Activated CD4-positive, CD25-positive, alpha-beta regulatory T cell treated with anti-CD3 and anti-CD28 coated beads, Interleukin-2, amount 50 U/mL, for 72 hours (primary cell): ENCODE data around the gene SCAF11.
"Not testable (repeated sequence)": the region's sequence is repeated elsewhere in the genome, so short reads cannot be mapped to it uniquely, and the experiment has no call there.

ENCODE experiments used
- DNase-seq: peaks from one replicate; pipeline ENCODE4 v3.0.0; 2021

SCAF11 gene, protein sequence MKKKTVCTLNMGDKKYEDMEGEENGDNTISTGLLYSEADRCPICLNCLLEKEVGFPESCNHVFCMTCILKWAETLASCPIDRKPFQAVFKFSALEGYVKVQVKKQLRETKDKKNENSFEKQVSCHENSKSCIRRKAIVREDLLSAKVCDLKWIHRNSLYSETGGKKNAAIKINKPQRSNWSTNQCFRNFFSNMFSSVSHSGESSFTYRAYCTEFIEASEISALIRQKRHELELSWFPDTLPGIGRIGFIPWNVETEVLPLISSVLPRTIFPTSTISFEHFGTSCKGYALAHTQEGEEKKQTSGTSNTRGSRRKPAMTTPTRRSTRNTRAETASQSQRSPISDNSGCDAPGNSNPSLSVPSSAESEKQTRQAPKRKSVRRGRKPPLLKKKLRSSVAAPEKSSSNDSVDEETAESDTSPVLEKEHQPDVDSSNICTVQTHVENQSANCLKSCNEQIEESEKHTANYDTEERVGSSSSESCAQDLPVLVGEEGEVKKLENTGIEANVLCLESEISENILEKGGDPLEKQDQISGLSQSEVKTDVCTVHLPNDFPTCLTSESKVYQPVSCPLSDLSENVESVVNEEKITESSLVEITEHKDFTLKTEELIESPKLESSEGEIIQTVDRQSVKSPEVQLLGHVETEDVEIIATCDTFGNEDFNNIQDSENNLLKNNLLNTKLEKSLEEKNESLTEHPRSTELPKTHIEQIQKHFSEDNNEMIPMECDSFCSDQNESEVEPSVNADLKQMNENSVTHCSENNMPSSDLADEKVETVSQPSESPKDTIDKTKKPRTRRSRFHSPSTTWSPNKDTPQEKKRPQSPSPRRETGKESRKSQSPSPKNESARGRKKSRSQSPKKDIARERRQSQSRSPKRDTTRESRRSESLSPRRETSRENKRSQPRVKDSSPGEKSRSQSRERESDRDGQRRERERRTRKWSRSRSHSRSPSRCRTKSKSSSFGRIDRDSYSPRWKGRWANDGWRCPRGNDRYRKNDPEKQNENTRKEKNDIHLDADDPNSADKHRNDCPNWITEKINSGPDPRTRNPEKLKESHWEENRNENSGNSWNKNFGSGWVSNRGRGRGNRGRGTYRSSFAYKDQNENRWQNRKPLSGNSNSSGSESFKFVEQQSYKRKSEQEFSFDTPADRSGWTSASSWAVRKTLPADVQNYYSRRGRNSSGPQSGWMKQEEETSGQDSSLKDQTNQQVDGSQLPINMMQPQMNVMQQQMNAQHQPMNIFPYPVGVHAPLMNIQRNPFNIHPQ (N-terminal part only)

DNA sequence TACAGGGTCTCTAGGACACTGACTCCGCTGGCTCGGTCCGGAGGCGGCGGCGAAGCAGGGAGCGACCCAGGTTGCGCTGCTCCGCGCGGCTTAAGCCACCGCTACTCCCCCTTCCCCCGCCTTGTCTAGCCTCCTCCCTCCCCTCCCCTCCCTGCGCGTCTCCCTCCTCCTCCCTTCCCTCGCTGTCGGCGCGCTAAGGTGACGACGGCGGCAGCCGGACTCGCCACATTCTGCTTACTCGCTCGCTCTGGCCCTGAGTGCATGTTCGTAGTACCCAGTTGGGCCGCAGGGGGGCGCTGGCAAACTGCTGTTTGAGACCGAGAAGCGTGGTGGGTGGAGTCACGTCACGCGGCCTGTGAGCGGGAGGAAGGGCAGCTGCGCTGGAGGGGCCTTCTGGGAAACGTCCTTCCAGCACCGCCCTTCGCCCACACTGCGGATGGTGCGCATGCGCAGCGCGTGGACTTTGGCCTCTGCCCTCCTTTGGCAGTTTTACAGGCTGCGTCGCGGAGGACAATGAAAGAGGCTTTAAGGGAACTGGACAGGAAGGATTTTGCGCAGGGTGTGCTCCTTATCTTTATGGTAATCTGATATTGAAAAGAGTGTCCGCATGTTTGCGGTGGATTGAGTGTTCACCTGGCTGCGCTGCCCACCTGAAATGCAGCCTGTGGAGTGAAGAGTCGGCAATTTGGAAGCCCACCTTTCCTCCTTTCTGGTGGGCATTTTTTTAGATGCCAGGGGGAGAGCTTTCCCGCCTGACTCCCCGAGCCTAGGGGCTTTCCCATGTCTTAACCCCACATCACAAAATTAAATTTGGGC, at the start of gene SCAF11:
SCAF11 (minus strand) TSS at position 107 of the 816 bp plus-strand sequence. CDS start 26,407 bp downstream, outside the sequence.
- peak; percentile 100 for DNase-seq

DNA sequence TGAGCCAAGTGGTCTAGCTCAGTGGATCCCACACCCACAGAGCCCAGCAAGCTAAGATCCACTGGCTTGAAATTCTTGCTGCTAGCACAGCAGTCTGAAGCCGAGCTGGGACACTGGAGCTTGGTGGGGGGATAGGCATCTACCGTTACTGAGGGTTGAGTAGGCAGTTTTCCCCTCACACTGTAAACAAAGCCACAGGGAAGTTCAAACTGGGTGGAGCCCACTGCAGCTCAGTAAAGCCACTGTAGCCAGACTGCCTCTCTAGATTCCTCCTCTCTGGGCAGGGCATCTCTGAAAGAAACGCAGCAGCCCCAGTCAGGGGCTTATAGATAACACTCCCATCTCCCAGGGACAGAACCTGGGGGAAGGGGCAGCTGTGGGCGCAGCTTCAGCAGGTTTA, 46.7 kb upstream of the SCAF11 start:
- not testable (repeated sequence) for DNase-seq

DNA sequence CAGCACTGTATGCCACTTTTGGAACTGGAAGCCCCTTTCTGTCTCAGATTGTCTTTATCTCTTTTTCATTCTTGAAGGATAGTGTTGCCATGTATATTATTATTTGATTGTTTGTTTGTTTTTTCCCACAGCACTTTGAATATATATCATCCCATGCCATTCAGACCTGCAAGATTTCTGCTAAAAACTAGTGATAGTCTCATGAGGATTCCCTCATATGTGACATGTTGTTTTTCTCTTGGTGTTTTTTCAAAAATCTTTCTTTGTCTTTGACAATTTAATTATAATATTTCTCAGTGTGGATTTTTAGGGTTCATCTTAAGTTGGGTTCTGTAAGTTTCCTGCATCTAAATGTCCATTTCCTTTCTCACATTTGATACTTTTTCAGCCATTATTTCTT, 36.8 kb upstream of the SCAF11 start:
- no peak for DNase-seq

- no peak for DNase-seq
Observed at GRCh38 chr12:46024099-46024498, 33.7 kb upstream of the SCAF11 start.

DNA sequence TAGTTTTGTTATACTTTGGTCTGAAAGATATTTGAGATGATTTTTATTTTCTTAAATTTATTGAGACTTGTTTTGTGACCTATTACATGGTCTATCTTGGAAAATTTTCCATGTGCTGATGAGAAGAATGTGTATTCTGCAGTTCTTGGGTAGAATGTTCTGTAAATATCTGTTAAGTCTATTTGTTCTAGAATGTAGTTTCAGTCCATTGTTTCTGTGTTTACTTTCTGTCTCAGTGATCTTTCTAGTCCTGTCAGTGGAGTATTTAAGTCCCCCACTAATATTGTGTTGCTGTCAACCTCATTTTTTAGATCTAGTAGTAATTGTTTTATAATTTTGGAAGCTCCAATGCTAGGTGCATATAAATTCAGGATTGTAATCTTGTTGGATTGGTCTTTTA, 30.4 kb upstream of the SCAF11 start:
- DNase-seq: no peak

DNA sequence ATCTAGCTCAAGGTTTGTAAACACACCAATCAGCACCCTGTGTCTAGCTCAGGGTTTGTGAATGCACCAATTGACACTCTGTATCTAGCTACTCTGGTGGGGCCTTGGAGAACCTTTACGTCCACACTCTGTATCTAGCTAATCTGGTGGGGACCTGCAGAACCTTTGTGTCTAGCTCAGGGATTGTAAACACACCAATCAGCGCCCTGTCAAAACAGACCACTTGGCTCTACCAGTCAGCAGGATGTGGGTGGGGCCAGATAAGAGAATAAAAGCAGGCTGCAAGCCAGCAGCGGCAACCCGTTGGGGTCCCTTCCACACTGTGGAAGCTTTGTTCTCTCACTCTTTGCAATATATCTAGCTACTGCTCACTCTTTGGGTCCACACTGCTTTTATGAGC, 28.3 kb upstream of the SCAF11 start:
- DNase-seq: not testable (repeated sequence)

- DNase-seq: not testable (repeated sequence)
Observed at GRCh38 chr12:46017866-46018375, 27.5 kb upstream of the SCAF11 start.

DNA sequence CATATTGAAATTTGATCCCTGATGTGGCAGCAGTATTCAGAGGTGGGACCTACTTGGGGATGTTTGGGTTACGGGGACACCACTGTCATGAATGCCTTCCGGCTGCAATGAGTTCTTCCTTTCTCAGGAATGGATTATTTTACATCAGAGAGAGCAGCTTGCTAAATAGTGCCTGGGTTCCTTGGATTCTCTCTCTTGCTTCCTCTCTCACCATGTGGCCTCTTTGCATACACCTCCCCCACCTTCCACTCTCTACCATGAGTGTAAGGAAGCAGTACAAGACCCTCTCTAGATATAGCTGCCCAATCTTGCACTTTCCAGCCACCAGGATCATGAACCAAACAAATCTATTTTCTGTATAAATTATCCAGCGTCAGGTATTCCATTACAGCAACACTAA, 15.4 kb upstream of the SCAF11 start:
- DNase-seq: no peak

DNA sequence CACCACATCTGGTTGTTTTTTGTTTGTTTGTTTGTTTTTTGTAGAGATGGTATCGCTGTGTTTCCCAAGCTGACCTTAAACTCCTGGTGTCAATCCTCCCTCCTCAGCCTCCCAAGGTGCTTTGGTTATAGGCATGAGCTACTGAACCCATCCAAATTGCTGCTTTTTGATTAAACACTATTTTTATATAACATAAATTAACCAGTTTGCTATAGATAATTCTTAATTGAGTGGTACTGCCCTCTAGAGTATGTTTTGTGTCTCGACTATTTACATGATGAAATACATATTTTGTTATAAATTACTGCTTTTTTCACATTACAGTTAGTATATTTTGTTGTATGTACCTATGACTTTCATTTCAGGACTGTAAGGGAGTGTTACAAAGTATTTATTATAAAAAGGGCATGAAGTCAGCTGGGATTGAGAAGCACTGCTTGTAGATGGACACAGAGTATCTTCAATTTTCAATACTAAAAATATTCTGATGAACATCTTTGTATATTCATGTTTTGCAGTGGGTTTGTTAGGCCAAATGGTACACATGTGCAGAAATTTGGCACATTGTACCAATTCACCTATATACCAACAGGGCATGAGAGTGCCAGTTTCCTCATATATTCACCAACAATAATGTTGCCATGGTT, 14.9 kb upstream of the SCAF11 start:
- DNase-seq: no peak

GRCh38 chr12:46004715-46005114, 14.3 kb upstream of the SCAF11 start:
- no peak for DNase-seq

DNA sequence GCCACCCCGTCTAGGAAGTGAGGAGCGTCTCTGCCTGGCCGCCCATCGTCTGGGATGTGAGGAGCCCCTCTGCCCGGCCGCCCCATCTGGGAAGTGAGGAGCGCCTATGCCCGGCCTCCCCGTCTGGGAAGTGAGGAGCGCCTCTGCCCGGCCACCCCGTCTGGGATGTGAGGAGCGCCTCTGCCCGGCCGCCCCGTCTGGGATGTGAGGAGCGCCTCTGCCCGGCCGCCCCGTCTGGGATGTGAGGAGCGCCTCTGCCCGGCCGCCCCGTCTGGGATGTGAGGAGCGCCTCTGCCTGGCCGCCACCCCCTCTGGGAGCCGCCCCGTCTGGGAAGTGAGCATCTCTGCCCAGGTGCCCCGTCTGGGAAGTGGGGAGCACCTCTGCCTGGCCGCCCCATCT, 9.7 kb upstream of the SCAF11 start:
- DNase-seq: not testable (repeated sequence)

GRCh38 chr12:45994736-45995135, 4.4 kb upstream of the SCAF11 start:
- DNase-seq: no peak

DNA sequence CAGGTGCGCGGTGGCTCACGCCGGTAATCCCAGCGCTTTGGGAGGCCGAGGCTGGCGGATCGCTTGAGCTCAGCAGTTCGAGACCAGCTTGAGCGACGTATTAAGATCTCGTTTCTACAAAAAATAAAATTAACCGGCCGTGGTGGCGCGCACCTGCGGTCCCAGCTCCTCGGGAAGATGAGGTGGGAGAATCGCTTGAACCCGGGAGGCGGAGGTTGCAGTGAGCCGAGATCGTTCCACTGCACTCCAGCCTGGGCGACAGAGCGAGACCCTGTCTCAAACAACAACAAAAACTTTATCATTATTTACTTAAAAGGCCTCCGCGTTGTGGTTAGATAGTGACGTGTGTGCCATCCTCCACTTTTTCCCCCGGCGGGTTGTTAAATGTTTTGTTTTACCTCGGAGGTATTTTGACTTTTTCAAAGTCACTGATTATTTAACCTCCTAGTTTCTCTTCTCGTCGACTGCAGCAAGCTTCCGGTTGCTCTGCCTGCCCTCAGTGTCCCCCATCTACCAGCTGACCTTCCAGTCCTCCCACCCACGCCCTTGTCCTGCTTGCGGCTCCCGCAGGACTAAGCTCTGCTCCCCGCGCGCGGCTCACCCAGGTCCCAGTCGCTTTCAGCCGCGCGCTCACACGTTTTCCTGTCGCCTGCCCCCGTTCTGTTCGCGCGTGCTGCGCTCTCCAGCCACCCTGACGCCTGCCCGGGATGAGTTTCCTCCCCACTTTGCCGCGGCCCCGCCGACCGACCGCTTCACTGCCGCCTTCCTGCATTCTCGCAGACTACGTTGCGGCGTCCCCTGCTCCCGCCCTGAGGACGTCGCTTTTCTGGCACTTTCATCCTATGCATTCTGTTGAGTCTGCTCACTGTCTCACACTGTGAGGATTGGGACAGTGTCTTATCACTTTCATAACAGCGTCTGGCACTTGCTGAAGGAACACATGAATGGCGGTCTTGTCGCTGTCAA, 1.2 kb upstream of the SCAF11 start:
- peak; percentile 70 for DNase-seq

- peak; percentile 62 for DNase-seq
Observed at GRCh38 chr12:45989721-45990467, 480 bp downstream of the SCAF11 start.

DNA sequence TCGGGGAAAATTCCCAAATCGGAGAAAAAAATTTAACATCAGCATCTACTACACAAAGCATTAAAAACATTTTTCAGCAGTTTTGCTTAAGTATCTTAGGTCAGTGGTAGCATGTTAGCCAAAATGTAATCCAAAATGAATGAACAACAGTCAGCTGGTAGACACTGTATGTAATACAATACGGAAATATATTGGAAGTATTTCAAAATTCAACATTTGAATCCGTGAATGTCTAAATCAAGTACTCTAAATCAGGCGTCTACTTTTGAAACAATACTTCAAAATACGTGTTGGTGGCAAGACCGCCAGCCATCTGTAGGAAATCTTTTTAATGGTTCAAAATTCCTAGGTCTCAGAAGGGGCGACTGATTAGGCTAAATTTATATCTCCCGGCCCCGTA, 1.1 kb downstream of the SCAF11 start:
- no peak for DNase-seq

DNA sequence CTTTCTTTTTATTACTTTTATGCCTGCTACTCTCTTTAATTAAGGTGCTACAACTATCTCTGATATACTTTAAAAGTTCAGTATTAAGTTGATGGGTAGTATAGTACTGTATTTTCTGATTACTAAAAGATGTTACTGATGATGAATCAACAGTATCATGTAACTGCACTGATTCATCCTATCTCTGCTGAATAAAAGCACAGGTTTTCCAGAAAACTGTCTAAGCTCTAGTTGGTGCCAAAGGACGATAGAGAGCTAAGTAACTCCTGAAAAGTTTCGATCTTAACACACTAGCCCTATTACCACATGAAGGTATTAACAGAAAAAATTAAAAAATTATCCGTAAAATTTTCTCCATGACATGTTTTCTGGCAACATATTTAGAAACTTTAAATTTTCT, 2.1 kb downstream of the SCAF11 start:
- no peak for DNase-seq

- DNase-seq: no peak
Observed at GRCh38 chr12:45987340-45987727, 3.0 kb downstream of the SCAF11 start.

DNA sequence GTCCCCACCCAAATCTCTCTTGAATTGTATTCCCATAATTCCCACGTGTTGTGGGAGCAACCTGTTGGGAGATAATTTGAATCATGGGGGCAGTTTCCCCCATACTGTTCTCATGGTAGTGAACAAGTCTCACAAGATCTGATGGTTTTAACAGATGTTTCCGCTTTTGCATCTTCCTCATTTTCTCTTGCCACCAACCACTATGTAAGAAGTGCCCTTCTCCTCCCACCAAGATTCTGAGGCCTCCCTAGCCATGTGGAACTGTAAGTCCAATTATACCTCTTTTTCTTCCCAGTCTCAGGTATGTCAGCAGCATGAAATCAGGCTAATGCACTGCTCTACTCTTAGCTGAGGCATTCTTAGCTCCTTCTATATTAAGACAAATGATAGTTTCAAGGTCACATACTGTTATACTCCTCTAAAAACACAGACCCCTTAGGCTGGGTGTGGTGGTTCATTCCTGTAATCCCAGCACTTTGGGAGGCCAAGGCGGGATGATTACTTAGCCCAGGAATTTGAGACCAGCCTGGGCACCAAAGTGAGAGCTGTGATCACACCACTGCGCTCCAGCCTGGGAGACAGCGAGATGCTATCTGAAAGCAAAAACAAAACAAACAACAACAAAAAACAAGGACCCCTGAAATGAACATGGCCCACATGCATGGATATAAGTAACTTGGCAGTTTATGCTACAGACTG, 3.6 kb downstream of the SCAF11 start:
- DNase-seq: no peak
